Measurements from ENCODE around the gene CDH22. TPM values are rescaled to one million over a fixed set of nuclear protein-coding genes. Genes with fewer than 3 reads are reported as not detected.

Gene CDH22
- total and polyA plus RNA-seq, 2 donors (not counting 1 experiment from before 2014, with no cell fraction given): not detected

- Histone ChIP-seq H4K20me1 (ENCODE audit: control insufficient read depth, extremely low read depth, insufficient read depth, low read length) (peaks cover 3% of the 10 kb centered on the region), H3K79me2 (ENCODE audit: control insufficient read depth, insufficient read depth, low read length) (no peaks in the 10 kb centered on the region), H3K36me3 (ENCODE audit: control insufficient read depth, insufficient read depth, low read length) (no peaks in the 10 kb centered on the region), H3K4me3 (replicated peaks in 1 of 4; ENCODE audit: control extremely low read depth in 1 of 4, insufficient read depth in 1 of 4, low read depth in 3 of 4, low read length in 4 of 4) (no peak overlapping the region), H3K9ac (ENCODE audit: insufficient read depth, low read length) (no peak overlapping the region), H2AFZ (ENCODE audit: low read length) (no peak overlapping the region), H3K27me3 (ENCODE audit: control insufficient read depth, insufficient read depth, low read length) (peaks cover 6% of the 10 kb centered on the region), H3K4me2 (ENCODE audit: extremely low read depth, insufficient read depth, low read length) (no peak overlapping the region), H3K9me3 (ENCODE audit: control insufficient read depth, insufficient read depth, low read depth, low read length) (no peaks in the 10 kb centered on the region), H3K27ac (ENCODE audit: insufficient read depth, low read length) (no peak overlapping the region), H3K4me1 (ENCODE audit: control insufficient read depth, extremely low read depth, insufficient read depth, low read length) (no peaks in the 10 kb centered on the region)
- TF ChIP-seq CTCF (conservative IDR thresholded peaks at IDR 0.05 in 1 of 2, IDR thresholded peaks at IDR 0.05 in 1 of 2; ENCODE audit: low read depth in 1 of 2, low read length in 2 of 2) (no peak), EZH2 (IDR thresholded peaks at IDR 0.05; ENCODE audit: low read length, missing control alignments) (no peak)
- DNase-seq (ENCODE audit: low read depth in 2 of 2): no peak
Observed at GRCh38 chr20:46284040-46284427, 24.3 kb downstream of the CDH22 start.

GRCh38 chr20:46283426-46284039 is 24.8 kb downstream of the CDH22 start:
- no peaks in the 10 kb centered on the region for H3K36me3 ChIP-seq (ENCODE audit: control insufficient read depth, insufficient read depth, low read length)
- peaks cover 4% of the 10 kb centered on the region for H3K27me3 ChIP-seq (ENCODE audit: control insufficient read depth, insufficient read depth, low read length)
- H3K9ac ChIP-seq (ENCODE audit: insufficient read depth, low read length): no peak overlapping the region
- no peaks in the 10 kb centered on the region for H3K79me2 ChIP-seq (ENCODE audit: control insufficient read depth, insufficient read depth, low read length)
- peak in 1 of 2 donors; percentile 4 for DNase-seq (ENCODE audit: low read depth in 2 of 2)
- TF ChIP-seq CTCF (conservative IDR thresholded peaks at IDR 0.05 in 1 of 2, IDR thresholded peaks at IDR 0.05 in 1 of 2; ENCODE audit: low read depth in 1 of 2, low read length in 2 of 2): no peak
- TF ChIP-seq EZH2 (IDR thresholded peaks at IDR 0.05; ENCODE audit: low read length, missing control alignments): no peak
- H3K27ac ChIP-seq (ENCODE audit: insufficient read depth, low read length): no peak overlapping the region
- no peak overlapping the region for H2AFZ ChIP-seq (ENCODE audit: low read length)
- H4K20me1 ChIP-seq (ENCODE audit: control insufficient read depth, extremely low read depth, insufficient read depth, low read length): peaks cover 3% of the 10 kb centered on the region
- no peak overlapping the region for H3K4me2 ChIP-seq (ENCODE audit: extremely low read depth, insufficient read depth, low read length)
- H3K4me1 ChIP-seq (ENCODE audit: control insufficient read depth, extremely low read depth, insufficient read depth, low read length): no peaks in the 10 kb centered on the region
- H3K9me3 ChIP-seq (ENCODE audit: control insufficient read depth, insufficient read depth, low read depth, low read length): no peaks in the 10 kb centered on the region
- H3K4me3 ChIP-seq (replicated peaks in 1 of 4; ENCODE audit: control extremely low read depth in 1 of 4, insufficient read depth in 1 of 4, low read depth in 3 of 4, low read length in 4 of 4): no peak overlapping the region

- no peak overlapping the region for H2AFZ ChIP-seq (ENCODE audit: low read length)
Observed at GRCh38 chr20:46282669-46283068, 25.6 kb downstream of the CDH22 start.

More at GRCh38 chr20:46282669-46283068, 25.6 kb downstream of the CDH22 start:
- DNase-seq (ENCODE audit: low read depth in 2 of 2): no peak
- Histone ChIP-seq H3K4me3 (replicated peaks in 1 of 4; ENCODE audit: control extremely low read depth in 1 of 4, insufficient read depth in 1 of 4, low read depth in 3 of 4, low read length in 4 of 4) (no peak overlapping the region), H3K36me3 (ENCODE audit: control insufficient read depth, insufficient read depth, low read length) (no peaks in the 10 kb centered on the region), H3K79me2 (ENCODE audit: control insufficient read depth, insufficient read depth, low read length) (no peaks in the 10 kb centered on the region), H4K20me1 (ENCODE audit: control insufficient read depth, extremely low read depth, insufficient read depth, low read length) (peaks cover 3% of the 10 kb centered on the region), H3K4me2 (ENCODE audit: extremely low read depth, insufficient read depth, low read length) (no peak overlapping the region), H3K9me3 (ENCODE audit: control insufficient read depth, insufficient read depth, low read depth, low read length) (no peaks in the 10 kb centered on the region), H3K27ac (ENCODE audit: insufficient read depth, low read length) (no peak overlapping the region), H3K9ac (ENCODE audit: insufficient read depth, low read length) (no peak overlapping the region), H3K27me3 (ENCODE audit: control insufficient read depth, insufficient read depth, low read length) (peaks cover 3% of the 10 kb centered on the region), H3K4me1 (ENCODE audit: control insufficient read depth, extremely low read depth, insufficient read depth, low read length) (no peaks in the 10 kb centered on the region)
- TF ChIP-seq CTCF (conservative IDR thresholded peaks at IDR 0.05 in 1 of 2, IDR thresholded peaks at IDR 0.05 in 1 of 2; ENCODE audit: low read depth in 1 of 2, low read length in 2 of 2) (no peak), EZH2 (IDR thresholded peaks at IDR 0.05; ENCODE audit: low read length, missing control alignments) (no peak)
